ENCODE data around the gene KRT76.

KRT76 gene

DNA sequence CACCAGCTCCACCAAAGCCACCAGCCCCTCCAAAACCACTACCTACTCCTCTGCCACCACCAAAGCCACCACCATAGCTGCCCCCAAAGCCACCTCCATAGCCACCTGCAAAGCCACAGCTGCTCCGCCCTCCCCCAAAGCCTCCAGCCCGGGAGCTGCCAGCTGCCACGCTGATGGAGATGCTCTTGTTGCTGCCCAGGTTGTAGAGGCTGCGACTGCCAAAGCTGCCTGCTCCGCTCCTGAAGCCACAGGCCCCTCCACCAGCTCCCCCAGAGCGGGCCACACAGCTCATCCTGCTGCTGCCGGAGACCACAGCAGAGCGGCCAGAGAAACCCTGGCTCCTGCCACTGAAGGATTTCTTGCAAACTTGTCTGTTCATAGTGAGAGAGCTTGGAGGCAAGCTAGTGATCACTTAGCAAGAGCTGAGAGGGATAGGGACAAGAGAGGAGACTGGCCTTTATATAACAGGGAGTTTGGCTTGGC lies at the start of gene KRT76:
TSS of gene KRT76 (minus strand) at position 433 of the 483 bp plus-strand sequence. CDS start at position 379, 54 bp downstream.
- DNase-seq (ENCODE audit: low read depth in 2 of 2, low spot score in 1 of 2), result no peak

DNA sequence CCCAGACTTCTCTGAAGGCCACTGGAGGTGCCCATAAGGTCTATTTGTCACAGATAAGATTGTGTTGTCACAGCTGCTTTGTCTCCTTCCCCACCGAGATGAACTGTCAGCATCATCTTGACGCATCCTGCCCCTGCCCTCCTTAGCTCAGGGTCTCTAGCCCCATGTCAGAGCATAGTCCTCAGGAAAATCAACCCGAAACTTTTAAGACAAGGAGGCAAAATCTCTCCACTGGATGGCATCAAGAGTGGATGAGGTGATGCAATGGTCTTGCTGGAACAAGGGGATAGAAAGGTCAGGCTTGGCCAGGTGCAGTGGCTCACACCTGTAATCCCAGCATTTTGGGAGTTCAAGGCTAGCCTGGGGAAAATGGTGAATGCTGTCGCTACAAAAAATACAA lies 48.8 kb upstream of the KRT76 start:
- no peak for DNase-seq (ENCODE audit: low read depth in 2 of 2, low spot score in 1 of 2)

DNA sequence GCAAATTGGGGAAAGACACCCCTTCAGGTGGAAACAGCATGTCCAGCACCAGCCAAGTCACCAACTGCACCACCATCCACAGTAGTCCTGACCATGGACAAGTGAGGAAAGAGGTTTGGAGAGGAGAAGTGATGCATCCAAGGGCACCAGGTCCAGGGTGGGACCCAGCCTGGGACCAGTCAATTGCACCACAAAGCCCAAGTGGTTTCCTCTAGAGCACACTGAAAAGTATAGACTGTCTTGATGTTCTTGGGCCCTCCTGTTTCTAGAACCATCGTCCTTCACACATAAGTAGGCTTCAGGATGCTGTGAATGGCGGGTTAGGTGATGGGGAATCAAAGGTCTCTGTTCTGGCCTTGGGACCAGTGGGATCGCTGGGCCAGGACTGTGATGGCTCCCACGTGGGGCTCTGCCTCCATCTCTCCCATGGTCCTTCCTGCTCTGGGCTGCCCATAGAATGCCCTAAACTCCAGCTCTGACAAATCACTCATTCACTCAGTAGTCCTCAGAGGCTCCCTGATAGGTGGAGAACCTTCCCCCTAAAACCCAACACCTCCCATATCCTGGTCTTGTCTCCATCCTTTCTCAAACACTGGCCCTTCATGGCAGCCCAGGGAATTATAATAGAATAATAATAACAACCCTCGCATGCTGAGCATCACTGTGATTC lies 47.7 kb upstream of the KRT76 start:
- no peak for DNase-seq (ENCODE audit: low read depth in 2 of 2, low spot score in 1 of 2)

DNA sequence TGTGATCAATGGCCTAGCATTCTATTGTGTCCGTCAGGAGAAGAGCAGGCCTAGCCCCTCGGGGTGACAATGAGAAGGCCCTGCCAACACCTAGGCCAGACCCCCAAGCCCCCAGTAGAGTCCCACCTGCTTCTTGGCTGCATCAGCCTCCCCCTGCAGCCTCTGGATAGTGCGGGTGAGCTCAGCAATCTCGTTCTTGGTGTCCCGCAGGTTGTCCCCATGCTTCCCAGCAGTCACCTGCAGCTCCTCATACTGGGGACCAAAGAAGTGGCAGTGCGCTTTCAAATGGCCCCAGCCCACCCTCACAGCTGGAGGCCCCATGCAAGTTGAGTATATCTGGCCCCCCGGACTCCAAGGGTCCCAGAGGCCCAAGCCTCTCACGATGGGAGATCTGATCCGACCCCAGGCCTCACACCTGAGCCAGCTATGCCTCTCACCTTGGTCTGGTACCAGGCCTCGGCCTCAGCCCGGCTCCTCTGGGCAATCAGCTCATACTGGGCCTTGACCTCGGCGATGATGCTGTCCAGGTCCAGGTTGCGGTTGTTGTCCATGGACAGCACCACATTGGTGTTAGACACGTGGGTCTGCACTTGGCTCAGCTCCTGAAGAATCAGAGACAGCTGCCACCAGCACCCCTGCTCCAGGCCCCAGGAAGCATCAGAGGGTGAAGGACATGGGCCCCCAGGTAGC lies 46.8 kb upstream of the KRT76 start:
- no peak for DNase-seq (ENCODE audit: low read depth in 2 of 2, low spot score in 1 of 2)

DNA sequence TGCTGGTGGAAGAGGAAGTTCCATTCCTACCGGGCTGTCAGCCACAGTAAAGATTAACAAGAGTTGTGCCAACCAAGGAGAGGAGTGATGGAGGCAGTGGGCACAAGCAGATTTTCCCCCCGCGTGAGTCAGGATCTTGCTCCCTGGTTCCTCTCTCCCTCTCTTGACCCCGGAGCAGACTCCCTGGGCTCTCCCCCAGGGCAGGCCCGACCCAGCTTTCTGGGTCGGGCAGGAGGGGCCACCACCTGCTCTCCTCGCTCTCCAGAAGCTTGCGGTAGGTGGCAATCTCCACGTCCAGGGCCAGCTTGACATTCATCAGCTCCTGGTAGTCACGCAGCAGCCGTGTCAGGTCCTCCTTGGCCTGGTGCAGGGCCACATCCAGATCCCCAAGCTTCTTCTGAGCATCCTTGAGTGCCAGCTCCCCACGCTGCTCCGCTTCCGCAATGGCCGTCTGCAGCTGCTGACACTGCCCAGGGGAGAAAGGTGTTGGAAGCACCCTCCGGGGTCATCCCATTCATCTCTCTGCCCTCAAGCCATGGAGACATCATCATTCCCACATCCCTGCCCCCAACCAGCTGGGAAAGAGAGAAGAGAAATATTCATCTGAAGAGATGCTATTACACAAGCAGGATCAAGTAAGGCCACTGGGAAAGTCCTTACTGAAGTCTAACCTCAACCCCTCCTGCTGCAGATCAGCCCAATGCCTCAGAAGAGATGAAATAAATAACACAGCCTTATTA lies 45.8 kb upstream of the KRT76 start:
- DNase-seq (ENCODE audit: low read depth in 2 of 2, low spot score in 1 of 2), result no peak

DNA sequence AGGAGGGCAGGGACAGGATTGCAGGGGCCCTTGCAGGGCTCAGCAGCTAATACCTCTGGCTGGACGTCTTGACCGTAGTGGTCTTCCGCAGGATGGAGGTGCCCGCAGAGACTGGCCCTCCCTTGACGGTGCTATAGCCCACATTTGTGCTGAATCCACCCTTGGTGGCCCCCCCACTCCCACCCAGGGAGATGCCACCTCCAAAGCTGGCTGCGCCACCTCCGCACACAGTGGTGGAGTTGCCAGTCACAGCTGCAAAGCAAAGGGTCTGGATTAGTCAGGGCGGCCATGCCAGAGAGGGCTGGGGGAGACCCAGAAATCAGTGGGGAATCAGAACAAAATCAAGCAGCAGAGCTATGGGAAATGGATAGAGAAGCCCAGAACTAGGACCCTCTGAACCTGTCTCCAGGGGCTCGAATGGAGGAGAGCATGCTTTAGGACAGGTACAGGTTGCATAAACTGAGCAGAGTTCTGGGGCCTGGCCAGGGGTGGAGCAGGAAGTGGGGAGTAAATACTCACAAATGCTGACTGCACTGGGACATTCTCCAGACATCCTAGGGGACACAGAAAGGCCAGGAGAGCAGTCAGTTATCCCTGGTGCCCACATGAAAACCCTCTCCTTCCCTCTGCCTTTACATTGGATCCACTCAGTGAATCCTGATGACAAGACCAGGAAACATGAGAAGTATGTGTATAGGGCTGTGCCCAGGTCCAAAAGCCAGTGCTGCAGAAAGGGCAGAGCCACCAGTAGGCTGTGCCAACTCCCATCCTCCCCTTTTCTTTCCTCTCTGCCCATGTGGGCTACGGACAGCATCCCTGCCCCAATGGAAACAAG lies 44.9 kb upstream of the KRT76 start:
- no peak for DNase-seq (ENCODE audit: low read depth in 2 of 2, low spot score in 1 of 2)

DNA sequence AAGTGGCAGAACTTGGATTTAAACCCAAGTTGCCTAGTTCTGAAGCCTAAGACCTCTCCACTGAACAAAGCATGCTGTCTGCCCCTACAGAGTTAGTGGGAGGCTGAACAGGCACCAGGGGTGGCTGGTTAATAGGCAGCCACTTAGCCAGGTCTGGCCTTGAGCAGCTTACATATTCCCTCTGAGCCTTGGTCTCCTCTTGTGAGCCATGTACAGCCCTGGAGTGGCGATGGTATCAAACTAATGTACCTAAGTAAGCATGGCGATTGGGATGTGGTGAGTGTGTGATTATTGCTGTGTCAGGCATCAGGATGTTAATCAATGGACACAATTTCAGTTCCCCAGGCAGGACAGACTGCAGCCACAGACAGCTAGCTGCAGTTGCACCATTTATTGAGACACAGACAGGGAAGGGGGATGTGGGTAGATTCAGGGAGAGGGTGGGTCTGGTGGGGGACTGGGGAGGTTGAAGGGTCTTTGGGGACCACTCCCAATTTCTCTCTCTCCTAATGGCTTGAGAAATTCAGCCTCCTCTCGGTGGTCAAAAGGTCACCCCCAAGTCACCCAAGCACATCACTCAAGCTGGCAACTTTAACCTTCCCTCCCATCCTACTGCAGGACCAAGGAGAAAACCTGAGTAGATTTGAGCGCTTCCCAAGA lies 44.1 kb upstream of the KRT76 start:
- no peak for DNase-seq (ENCODE audit: low read depth in 2 of 2, low spot score in 1 of 2)

DNA sequence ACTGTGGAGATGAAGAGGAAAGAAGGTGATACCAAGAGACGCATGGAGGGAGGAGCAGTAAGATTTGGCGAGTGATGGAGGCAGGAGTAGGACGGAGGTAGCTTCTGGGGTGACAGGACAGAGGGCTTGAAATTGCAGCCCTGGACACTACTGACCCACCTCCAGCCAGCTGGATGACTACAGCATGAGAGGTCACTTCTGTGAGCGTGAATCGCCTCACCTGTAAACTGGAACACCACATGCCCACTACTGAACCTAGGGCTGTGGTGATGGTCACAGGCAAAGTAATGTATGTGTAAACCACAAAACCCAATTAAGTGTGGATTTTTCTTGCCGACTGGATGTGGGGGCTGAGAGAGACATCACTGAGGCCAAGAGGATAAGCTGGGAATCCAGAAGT lies 43.4 kb upstream of the KRT76 start:
- no peak for DNase-seq (ENCODE audit: low read depth in 2 of 2, low spot score in 1 of 2)

DNA sequence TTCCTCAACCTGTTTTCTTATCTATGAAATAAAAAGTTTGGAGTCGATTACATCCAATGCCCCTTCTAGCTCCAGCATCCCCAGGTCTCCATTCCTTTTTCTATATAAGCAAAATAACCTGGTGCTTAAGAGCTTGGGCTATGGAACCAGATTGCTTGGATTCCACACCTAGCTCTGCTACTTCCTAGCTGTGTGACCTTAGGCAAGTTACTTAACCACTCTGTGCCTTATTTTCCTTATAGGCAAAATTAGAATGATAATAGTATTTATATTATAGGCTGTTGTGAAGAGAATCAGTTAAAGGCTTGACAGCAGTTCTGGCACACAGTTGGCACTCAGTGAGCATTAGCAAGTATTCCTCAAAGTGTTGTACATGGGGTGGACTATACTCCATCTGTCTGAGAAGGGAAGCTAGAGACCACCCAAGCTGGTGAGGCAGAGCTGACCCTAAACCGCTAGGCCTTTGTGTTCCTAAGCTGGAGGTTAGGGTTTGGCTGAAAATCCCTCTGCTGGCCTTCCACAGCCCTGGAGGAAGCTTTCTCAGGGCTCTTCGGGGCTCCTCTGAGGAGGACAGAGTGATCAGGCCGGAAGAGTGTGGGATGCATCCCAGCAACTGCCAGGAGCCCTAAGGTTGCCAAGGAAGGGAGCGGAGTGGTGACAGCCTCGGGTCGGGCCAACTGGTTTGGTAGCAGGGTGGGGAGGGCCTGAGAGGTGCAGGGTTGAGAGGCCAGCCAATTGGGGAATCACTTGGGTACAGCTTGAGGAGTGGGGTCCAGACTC lies 42.8 kb upstream of the KRT76 start:
- DNase-seq (ENCODE audit: low read depth in 2 of 2, low spot score in 1 of 2), result no peak

DNA sequence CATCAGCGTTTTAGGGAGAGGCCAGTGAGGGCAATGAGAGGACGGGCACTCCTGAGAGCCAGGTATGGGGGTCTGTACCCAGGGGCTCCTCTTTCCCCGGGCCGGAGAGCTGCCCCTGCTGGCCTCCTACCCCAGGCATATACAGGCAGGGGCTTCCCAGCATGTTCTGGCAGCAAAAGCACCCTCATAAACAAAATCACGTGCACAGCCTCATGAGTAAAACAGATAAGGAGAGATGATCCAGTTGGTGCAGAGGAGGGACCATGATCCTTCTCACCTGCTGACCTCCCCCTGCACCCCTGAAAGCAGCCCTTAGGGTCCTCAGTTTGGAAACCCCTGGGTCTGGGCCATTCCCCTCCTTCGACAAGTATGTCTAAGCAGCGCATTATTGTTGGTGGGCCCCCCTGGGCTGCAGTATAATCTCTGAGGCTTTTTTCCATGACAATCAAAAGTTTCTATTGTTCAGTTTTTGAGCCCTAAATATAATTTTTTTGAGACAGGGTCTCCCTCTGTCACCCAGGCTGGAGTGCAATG lies 41.8 kb upstream of the KRT76 start:
- DNase-seq (ENCODE audit: low read depth in 2 of 2, low spot score in 1 of 2), result no peak

DNA sequence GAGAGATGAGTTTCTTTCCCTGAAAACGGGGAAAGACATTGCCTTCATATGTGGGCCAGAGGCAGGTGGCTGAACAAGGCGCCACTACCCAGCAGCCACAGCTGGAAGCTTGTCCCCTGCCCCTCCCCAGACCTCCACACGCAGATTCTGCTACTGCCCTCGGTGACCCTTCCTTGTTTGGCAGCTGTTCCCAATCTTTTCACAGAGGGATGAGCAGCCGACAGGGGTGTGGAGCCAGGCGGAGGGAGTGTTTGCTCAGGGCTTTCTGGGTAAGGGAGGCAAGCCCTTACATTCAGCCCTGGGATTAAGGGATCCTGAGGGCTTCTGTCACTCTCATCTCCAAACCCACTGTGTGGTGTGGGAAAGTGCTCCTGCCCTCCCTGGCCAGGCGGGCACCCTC lies 41.2 kb upstream of the KRT76 start:
- DNase-seq (ENCODE audit: low read depth in 2 of 2, low spot score in 1 of 2), result no peak

DNA sequence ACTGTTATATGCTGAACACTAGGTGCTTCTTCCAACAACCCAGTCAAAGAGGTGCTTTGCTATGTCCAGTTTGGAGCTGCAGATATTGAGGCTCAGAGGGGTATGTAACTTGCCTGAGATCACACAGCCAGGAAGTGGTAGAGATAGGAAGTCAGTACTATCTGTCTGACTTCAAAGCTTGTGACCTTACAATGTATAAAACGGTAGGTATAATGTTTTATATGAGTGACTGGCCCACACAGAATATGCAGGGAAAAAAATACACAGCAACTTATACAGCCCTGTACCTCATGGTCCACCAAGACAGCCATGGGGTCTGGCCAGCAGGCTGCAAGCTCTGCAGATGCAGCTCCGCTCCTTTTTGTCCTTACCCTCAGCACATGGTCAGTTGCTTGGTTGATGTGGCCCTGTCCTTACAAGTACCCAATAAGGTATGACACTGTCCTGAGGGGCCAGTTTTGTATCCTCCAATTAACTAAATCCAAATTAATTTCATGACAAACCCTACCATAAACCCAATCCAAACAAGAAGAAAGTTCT lies 40.6 kb upstream of the KRT76 start:
- DNase-seq (ENCODE audit: low read depth in 2 of 2, low spot score in 1 of 2), result no peak

DNA sequence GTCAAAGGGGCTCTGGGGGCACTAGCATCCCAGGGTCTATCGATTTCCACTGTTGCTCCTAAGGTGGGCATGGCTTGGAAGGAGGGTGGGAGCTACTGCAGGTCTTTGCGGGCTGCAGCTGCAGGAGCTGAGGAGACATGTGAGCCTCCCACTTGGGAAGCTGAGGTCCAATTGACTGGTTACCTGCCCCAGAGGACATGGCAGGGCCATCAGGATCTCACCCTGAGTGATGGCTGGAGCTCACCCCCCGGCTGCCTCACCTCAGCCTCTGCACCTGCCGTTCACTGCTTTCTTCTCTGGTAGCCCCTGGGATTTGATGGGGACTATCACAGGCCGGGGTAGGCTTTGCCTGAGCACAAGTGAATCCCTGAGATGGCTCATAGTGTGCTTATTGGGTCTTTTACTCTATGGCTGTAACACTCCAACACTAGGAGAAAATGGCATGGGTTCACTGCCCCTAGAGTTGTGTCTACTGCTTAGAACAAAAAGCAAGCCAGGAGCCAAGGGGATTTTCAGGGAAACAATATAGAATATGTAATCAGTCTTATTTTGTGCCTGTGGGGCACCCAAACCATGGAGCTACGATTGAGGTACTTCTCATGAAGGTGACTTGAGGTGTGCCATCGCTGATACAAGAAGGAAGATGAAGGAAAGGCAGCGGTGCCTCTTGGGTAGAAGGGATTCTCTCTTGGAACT lies 40.0 kb upstream of the KRT76 start:
- DNase-seq (ENCODE audit: low read depth in 2 of 2, low spot score in 1 of 2), result no peak

DNA sequence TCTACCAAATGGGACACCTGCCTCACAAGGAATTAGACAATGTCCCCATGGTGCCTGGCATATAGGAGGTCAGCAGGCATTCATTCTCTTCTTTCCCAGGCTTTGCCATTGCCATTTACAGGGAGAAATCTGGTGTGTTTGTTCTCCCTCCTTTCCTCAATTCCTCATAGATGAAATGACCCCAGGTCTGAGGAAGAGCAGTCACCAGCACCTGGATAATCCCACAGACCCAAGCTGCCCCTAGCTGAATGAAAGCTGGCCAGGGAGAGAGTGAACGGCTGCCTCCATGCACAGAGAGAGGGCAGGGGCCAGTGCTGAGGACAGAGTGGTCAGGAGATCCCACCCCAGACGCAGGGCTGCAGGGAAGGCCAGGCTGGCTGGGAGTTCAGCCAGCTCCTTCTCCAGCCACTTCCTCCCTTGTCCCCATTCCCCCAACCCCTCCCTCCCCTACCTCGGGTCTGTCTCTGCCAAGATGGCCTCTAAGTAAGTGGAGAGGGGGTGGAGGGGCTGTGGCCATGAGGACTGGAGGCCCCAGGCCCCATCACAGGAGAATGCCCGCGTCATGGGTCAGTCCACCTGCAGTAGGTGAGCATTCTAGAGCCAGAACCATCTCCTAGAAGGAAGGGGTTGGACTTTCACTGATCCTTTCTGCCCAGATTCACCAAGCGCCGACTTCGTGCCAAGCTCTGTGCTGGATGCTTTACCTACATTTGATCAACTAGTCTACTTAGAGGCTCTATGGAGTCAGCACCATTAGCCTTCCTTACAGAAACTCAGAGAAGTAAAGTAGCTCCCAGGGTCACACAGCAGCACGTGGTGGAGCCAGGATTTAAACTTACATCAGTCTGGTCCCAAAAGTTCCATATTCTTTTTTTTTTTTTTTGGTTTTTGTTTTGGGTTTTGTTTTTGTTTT lies 38.8 kb upstream of the KRT76 start:
- no peak for DNase-seq (ENCODE audit: low read depth in 2 of 2, low spot score in 1 of 2)

DNA sequence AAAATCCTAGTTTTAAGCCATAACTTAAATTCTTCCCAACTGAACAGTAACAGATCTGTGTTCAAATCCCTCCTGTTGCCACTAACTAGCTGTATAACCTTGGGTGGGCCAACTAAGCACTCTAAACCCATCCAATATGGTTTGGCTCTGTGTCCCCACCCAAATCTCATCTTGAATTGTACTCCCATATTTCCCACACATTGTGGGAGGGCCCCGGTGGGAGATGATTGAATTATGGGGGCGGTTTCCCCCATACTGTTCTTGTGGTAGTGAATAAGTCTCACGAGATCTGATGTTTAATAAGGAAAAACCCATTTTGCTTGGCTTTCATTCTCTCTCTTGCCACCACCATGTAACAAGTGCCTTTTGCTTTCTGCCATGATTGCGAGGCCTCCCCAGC lies 38.0 kb upstream of the KRT76 start:
- DNase-seq (ENCODE audit: low read depth in 2 of 2, low spot score in 1 of 2), result no peak

DNA sequence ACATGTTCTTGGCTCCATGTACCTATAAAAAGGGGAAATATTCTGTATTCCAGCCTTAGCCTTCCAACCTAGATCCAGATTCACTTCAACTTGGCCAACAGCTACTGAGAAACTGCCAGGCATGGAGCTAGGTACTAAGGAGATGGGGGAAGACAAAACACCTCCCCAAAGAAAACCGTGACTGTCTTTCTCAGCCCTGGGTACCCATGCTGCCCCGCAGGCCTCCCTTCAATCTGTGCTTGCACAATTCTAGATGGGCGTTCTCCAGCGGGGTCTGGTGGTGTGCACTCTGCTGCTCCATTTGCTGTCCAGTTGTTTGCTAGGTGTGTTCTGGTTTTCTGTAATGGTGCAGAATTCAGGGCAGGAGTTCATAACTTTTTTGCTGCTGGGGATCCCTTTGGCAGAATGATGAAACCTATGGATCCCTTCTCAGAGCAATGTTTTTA lies 37.6 kb upstream of the KRT76 start:
- no peak for DNase-seq (ENCODE audit: low read depth in 2 of 2, low spot score in 1 of 2)

DNA sequence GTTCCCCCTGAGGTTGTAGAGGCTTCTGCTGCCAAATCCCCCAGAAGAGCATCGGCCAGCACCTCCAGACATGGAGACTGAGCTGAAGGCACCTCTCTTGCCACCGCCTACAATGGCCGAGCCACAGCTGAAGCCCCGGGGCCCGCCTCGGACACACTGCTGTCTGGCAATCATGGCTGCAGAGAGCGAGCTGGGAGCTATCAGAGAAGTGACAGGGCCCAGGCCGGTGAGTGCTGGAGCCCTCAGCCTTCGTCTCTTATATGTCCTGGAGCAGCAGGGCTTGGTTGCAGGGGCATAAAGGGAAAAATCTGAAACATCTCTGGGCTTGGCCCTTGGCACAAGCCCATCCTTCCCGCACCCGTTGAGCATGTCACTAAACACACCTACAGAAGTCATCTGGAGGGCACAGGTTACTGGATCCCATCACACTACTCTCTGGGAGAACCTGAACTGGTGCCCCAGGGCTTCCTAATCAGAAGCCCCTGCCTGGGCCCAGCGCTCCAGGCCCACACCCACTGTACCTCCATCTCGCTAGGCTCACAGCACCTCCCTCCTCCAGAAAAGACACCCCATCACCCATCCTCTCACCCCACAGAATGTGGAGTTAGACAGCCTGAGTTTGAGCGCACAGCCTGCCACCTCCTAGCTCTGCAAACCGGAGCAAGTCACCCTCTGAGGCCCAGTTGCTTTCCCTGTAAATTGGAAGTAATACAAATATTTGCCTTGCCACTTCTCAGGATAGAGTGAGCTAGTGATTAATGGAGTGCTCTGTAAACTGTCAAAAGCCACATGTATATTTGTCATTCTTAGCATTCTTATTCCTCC lies 37.0 kb upstream of the KRT76 start, which contains the start of gene KRT4:
TSS of gene KRT4 (minus strand) at position 232 of the 825 bp plus-strand sequence. CDS start at position 174, 58 bp downstream.
- DNase-seq (ENCODE audit: low read depth in 2 of 2, low spot score in 1 of 2), result no peak

Data from stimulated activated CD8-positive, alpha-beta memory T cell treated with anti-CD3 and anti-CD28 coated beads, Interleukin-4, amount 100 ng/mL, for 4 hours (primary cell).